Measurements from ENCODE around the gene C8B. TPM values are rescaled to one million over a fixed set of nuclear protein-coding genes. Genes with fewer than 3 reads are reported as not detected.

C8B gene
- not detected for total RNA-seq

- H3K27ac ChIP-seq: no peak within 1 kb of the TSS
- intact Hi-C loops (cut with DNase I; ENCODE audit: low total_unique reads): no loop called here
- H3K9me3 ChIP-seq: no peaks in the 10 kb centered on the region
- H3K4me3 ChIP-seq: no peak within 1 kb of the TSS
- no peaks in the 10 kb centered on the region for H3K36me3 ChIP-seq
- no peaks in the 10 kb centered on the region for H3K4me1 ChIP-seq
- 69 to 100% methylated on average over 1 to 3 of the region's 3 CpGs for WGBS, 2 donors (ENCODE audit: low coverage in 1 of 2)
- in situ Hi-C loops (cut with MboI; ENCODE audit: low pct_ligation_motif_present in 1 of 4, low pct_unique_long_range_greater_than_20kb in 1 of 4, low sequenced_read_pairs in 3 of 4): no loop called here
- no peak for DNase-seq
- H3K27me3 ChIP-seq: no peaks in the 10 kb centered on the region
- TF ChIP-seq POLR2A (IDR thresholded peaks at IDR 0.05) (no peak), EP300 (IDR thresholded peaks at IDR 0.05; ENCODE audit: low read depth) (no peak), POLR2AphosphoS5 (IDR thresholded peaks at IDR 0.05) (no peak)
- TF ChIP-seq, protein P1, sequence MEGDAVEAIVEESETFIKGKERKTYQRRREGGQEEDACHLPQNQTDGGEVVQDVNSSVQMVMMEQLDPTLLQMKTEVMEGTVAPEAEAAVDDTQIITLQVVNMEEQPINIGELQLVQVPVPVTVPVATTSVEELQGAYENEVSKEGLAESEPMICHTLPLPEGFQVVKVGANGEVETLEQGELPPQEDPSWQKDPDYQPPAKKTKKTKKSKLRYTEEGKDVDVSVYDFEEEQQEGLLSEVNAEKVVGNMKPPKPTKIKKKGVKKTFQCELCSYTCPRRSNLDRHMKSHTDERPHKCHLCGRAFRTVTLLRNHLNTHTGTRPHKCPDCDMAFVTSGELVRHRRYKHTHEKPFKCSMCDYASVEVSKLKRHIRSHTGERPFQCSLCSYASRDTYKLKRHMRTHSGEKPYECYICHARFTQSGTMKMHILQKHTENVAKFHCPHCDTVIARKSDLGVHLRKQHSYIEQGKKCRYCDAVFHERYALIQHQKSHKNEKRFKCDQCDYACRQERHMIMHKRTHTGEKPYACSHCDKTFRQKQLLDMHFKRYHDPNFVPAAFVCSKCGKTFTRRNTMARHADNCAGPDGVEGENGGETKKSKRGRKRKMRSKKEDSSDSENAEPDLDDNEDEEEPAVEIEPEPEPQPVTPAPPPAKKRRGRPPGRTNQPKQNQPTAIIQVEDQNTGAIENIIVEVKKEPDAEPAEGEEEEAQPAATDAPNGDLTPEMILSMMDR (IDR thresholded peaks at IDR 0.05): no peak
Measured at GRCh38 chr1:56965916-56966697, at the start of gene C8B. TSS of gene C8B (minus strand) at chr1:56966015. CDS start at chr1:56965948, 67 bp downstream.

GRCh38 chr1:57015071-57015470, 49.3 kb upstream of the C8B start:
- WGBS, 2 donors (ENCODE audit: low coverage in 1 of 2): 87 to 89% methylated on average over 3 to 15 of the region's 15 CpGs
- Histone ChIP-seq H3K27ac (no peak overlapping the region), H3K9me3 (no peaks in the 10 kb centered on the region), H3K27me3 (no peaks in the 10 kb centered on the region), H3K4me1 (no peaks in the 10 kb centered on the region), H3K36me3 (no peaks in the 10 kb centered on the region), H3K4me3 (no peak overlapping the region)
- DNase-seq: no peak
- intact Hi-C loops (cut with DNase I; ENCODE audit: low total_unique reads) (no loop called here), in situ Hi-C loops (cut with MboI; ENCODE audit: low pct_ligation_motif_present in 1 of 4, low pct_unique_long_range_greater_than_20kb in 1 of 4, low sequenced_read_pairs in 3 of 4) (no loop called here)
- TF ChIP-seq, protein P1 (IDR thresholded peaks at IDR 0.05): no peak
- TF ChIP-seq POLR2A (IDR thresholded peaks at IDR 0.05) (no peak), POLR2AphosphoS5 (IDR thresholded peaks at IDR 0.05) (no peak), EP300 (IDR thresholded peaks at IDR 0.05; ENCODE audit: low read depth) (no peak)

GRCh38 chr1:57013522-57013921, 47.7 kb upstream of the C8B start:
- TF ChIP-seq POLR2AphosphoS5 (IDR thresholded peaks at IDR 0.05) (no peak), POLR2A (IDR thresholded peaks at IDR 0.05) (no peak), EP300 (IDR thresholded peaks at IDR 0.05; ENCODE audit: low read depth) (no peak)
- TF ChIP-seq, protein P1 (IDR thresholded peaks at IDR 0.05): no peak
- no peaks in the 10 kb centered on the region for H3K36me3 ChIP-seq
- no peak overlapping the region for H3K27ac ChIP-seq
- intact Hi-C loops (cut with DNase I; ENCODE audit: low total_unique reads): no loop called here
- 40 to 59% methylated on average over 2 of the region's 2 CpGs for WGBS, 2 donors (ENCODE audit: low coverage in 1 of 2)
- in situ Hi-C loops (cut with MboI; ENCODE audit: low pct_ligation_motif_present in 1 of 4, low pct_unique_long_range_greater_than_20kb in 1 of 4, low sequenced_read_pairs in 3 of 4): no loop called here
- DNase-seq: no peak
- H3K4me1 ChIP-seq: no peaks in the 10 kb centered on the region
- no peak overlapping the region for H3K4me3 ChIP-seq
- no peaks in the 10 kb centered on the region for H3K27me3 ChIP-seq
- no peaks in the 10 kb centered on the region for H3K9me3 ChIP-seq

- no peaks in the 10 kb centered on the region for H3K4me1 ChIP-seq
- no peaks in the 10 kb centered on the region for H3K9me3 ChIP-seq
- no peak overlapping the region for H3K27ac ChIP-seq
- in situ Hi-C loops (cut with MboI; ENCODE audit: low pct_ligation_motif_present in 1 of 4, low pct_unique_long_range_greater_than_20kb in 1 of 4, low sequenced_read_pairs in 3 of 4): no loop called here
- intact Hi-C loops (cut with DNase I; ENCODE audit: low total_unique reads): no loop called here
- no peaks in the 10 kb centered on the region for H3K36me3 ChIP-seq
- TF ChIP-seq POLR2A (IDR thresholded peaks at IDR 0.05) (no peak), EP300 (IDR thresholded peaks at IDR 0.05; ENCODE audit: low read depth) (no peak), POLR2AphosphoS5 (IDR thresholded peaks at IDR 0.05) (peak in 2 of 3 donors; percentile 30 to 80)
- TF ChIP-seq, protein P1 (IDR thresholded peaks at IDR 0.05): no peak
- WGBS, 2 donors (ENCODE audit: low coverage in 1 of 2): 79 to 80% methylated on average over 1 of the region's 1 CpG
- H3K4me3 ChIP-seq: no peak overlapping the region
- no peak for DNase-seq
- H3K27me3 ChIP-seq: no peaks in the 10 kb centered on the region
Measured at GRCh38 chr1:57012315-57012714, 46.5 kb upstream of the C8B start.
